OCI-LY3 (cell line): ENCODE results near the gene JUND.

Source experiments
- H2AFZ ChIP-seq: fragments of 200-600, 300-600 bp; shearing (Covaris generic); 2 replicates; pipeline ENCODE4 v1.6.0; 2014; ENCODE audit warnings: antibody characterized with exemption, low read depth, low read length
- H3K27ac ChIP-seq: fragments of 200-600, 300-600 bp; sonication (generic); 2 replicates; pipeline ENCODE4 v1.5.1; 2014; ENCODE audit warnings: mild to moderate bottlenecking, low read length, moderate library complexity, mixed read lengths
- H3K27me3 ChIP-seq: fragments of 200-600, 300-600 bp; sonication (generic); 2 replicates; pipeline ENCODE4 v1.6.1; 2014; ENCODE audit warnings: low read depth, low read length, mixed read lengths
- H3K36me3 ChIP-seq: fragments of 200-600, 300-600 bp; sonication (generic); replicated peaks from 2 replicates; pipeline ENCODE3; 2014; ENCODE audit warnings: low read depth, low read length, mixed read lengths
- H3K4me1 ChIP-seq: fragments of 300-600, 200-600 bp; sonication (generic); 2 replicates; pipeline ENCODE4 v1.6.1; 2014; ENCODE audit warnings: low read length, mixed read lengths
- H3K4me2 ChIP-seq: fragments of 200-600, 300-600 bp; sonication (generic); 2 replicates; pipeline ENCODE4 v1.6.1; 2014; ENCODE audit warnings: low read length, mixed read lengths
- H3K4me3 ChIP-seq: fragments of 300-600, 200-600 bp; sonication (generic); 2 replicates; pipeline ENCODE4 v1.5.1; 2014; ENCODE audit warnings: antibody characterized with exemption, mild to moderate bottlenecking, low read length, moderate library complexity
- H3K79me2 ChIP-seq: fragments of 300-600, 200-600 bp; shearing (Covaris generic); 2 replicates; pipeline ENCODE4 v1.6.1; 2014; ENCODE audit warnings: mild to moderate bottlenecking, low read length, mixed read lengths
- H3K9ac ChIP-seq: fragments of 300-600, 200-600 bp; shearing (Covaris generic); 2 replicates; pipeline ENCODE4 v1.6.0; 2014; ENCODE audit warnings: mild to moderate bottlenecking, low read length, moderate library complexity
- H3K9me3 ChIP-seq: fragments of 200-600, 300-600 bp; shearing (Covaris generic); 2 replicates; pipeline ENCODE4 v1.6.1; 2014; ENCODE audit warnings: low read length, mixed read lengths; ENCODE audit not compliant: insufficient read depth
- H4K20me1 ChIP-seq: fragments of 200-600, 300-600 bp; sonication (generic); 2 replicates; pipeline ENCODE4 v1.6.1; 2016; ENCODE audit warnings: low read length, mixed read lengths; ENCODE audit not compliant: insufficient read depth
- CTCF ChIP-seq: fragments of 200-600, 300-600 bp; sonication (generic); IDR thresholded peaks from 2 replicates; pipeline ENCODE4 v1.5.1; 2014; ENCODE audit warnings: antibody characterized with exemption, low read length, low read depth
- EZH2phosphoT487 ChIP-seq: fragments of 200-600 bp; shearing (Covaris generic); IDR thresholded peaks from 2 replicates; pipeline ENCODE4 v1.6.1; 2018; ENCODE audit warnings: antibody characterized with exemption, mixed run types, low read depth

The JUND gene

GRCh38 chr19:18239303-18239702 is 42.1 kb downstream of the JUND start:
- TF ChIP-seq CTCF (no peak), EZH2phosphoT487 (no peak)
- Histone ChIP-seq H3K9ac (no peak overlapping the region), H4K20me1 (no peaks in the 10 kb centered on the region), H3K27me3 (peaks cover 4% of the 10 kb centered on the region; the same call in 1 of the 2 replicates), H3K36me3 (no peaks in the 10 kb centered on the region), H3K4me2 (no peak overlapping the region), H3K27ac (no peak overlapping the region), H2AFZ (no peak overlapping the region), H3K79me2 (no peaks in the 10 kb centered on the region), H3K9me3 (no peaks in the 10 kb centered on the region), H3K4me3 (no peak overlapping the region), H3K4me1 (peaks cover 4% of the 10 kb centered on the region; the same call in 1 of the 2 replicates)

GRCh38 chr19:18234194-18234593 is 47.2 kb downstream of the JUND start:
- H3K4me3 ChIP-seq = no peak overlapping the region
- peaks cover 12% of the 10 kb centered on the region; the same call in 1 of the 2 replicates for H3K27me3 ChIP-seq
- H3K4me1 ChIP-seq = no peaks in the 10 kb centered on the region
- TF ChIP-seq CTCF (no peak), EZH2phosphoT487 (no peak)
- H4K20me1 ChIP-seq = no peaks in the 10 kb centered on the region; the same call in 1 of the 2 replicates
- no peak overlapping the region for H2AFZ ChIP-seq
- H3K27ac ChIP-seq = no peak overlapping the region
- no peaks in the 10 kb centered on the region for H3K9me3 ChIP-seq
- H3K4me2 ChIP-seq = no peak overlapping the region
- no peaks in the 10 kb centered on the region for H3K36me3 ChIP-seq
- no peak overlapping the region for H3K9ac ChIP-seq
- H3K79me2 ChIP-seq = no peaks in the 10 kb centered on the region

- peaks cover 12% of the 10 kb centered on the region; the same call in 1 of the 2 replicates for H3K27me3 ChIP-seq
- no peak overlapping the region for H3K4me2 ChIP-seq
- TF ChIP-seq EZH2phosphoT487 (no peak), CTCF (no peak)
- no peak overlapping the region for H3K27ac ChIP-seq
- no peak overlapping the region for H3K4me3 ChIP-seq
- no peaks in the 10 kb centered on the region for H3K4me1 ChIP-seq
- H3K36me3 ChIP-seq = no peaks in the 10 kb centered on the region
- no peak overlapping the region for H2AFZ ChIP-seq
- no peaks in the 10 kb centered on the region for H3K79me2 ChIP-seq
- no peaks in the 10 kb centered on the region for H3K9me3 ChIP-seq
- H3K9ac ChIP-seq = no peak overlapping the region
- H4K20me1 ChIP-seq = no peaks in the 10 kb centered on the region; the same call in 1 of the 2 replicates
Observed at GRCh38 chr19:18233224-18233825, 48.1 kb downstream of the JUND start.

GRCh38 chr19:18232540-18233223 is 48.7 kb downstream of the JUND start:
- Histone ChIP-seq H2AFZ (no peak overlapping the region), H3K9ac (no peak overlapping the region), H3K79me2 (no peaks in the 10 kb centered on the region), H3K27ac (no peak overlapping the region), H4K20me1 (no peaks in the 10 kb centered on the region; the same call in 1 of the 2 replicates), H3K4me3 (no peak overlapping the region), H3K4me1 (no peaks in the 10 kb centered on the region), H3K9me3 (no peaks in the 10 kb centered on the region), H3K36me3 (no peaks in the 10 kb centered on the region), H3K4me2 (no peak overlapping the region), H3K27me3 (peaks cover 12% of the 10 kb centered on the region; the same call in 1 of the 2 replicates)
- TF ChIP-seq EZH2phosphoT487 (no peak), CTCF (no peak)
